ENCODE measurements around the gene SLC47A2.

DNA sequence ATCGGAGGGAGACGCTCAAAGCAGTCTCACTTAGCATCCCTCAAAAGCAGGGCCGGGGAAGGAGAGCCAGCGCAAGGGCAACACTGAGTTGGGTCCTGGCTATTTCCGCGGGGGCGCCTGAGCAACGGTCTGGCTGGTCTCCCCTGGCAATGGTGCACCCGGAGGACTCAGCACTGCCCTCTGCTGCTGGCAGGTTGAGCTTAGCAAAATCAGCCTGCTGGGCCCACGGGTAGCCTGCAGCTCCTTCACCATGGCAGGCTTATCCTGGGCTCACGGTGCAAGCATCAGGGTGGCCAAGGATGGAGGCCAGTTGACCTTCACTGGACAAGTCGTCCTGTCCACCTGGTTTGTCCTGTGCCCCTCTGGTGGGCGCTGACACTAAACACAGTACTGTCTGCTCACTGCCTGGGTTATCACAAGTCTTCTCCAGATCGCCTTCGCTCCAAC lies 46.2 kb upstream of the SLC47A2 start:
- TF ChIP-seq, protein P1, sequence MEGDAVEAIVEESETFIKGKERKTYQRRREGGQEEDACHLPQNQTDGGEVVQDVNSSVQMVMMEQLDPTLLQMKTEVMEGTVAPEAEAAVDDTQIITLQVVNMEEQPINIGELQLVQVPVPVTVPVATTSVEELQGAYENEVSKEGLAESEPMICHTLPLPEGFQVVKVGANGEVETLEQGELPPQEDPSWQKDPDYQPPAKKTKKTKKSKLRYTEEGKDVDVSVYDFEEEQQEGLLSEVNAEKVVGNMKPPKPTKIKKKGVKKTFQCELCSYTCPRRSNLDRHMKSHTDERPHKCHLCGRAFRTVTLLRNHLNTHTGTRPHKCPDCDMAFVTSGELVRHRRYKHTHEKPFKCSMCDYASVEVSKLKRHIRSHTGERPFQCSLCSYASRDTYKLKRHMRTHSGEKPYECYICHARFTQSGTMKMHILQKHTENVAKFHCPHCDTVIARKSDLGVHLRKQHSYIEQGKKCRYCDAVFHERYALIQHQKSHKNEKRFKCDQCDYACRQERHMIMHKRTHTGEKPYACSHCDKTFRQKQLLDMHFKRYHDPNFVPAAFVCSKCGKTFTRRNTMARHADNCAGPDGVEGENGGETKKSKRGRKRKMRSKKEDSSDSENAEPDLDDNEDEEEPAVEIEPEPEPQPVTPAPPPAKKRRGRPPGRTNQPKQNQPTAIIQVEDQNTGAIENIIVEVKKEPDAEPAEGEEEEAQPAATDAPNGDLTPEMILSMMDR (IDR thresholded peaks at IDR 0.05), result peak; percentile 52 to 77 (median 61)
- no peak for TF ChIP-seq POLR2A (IDR thresholded peaks at IDR 0.05)
- TF ChIP-seq EP300 (IDR thresholded peaks at IDR 0.05; ENCODE audit: low read depth), result no peak
- no peak for TF ChIP-seq POLR2AphosphoS5 (IDR thresholded peaks at IDR 0.05)

Measured in transverse colon (tissue), 4 donors.